ENCODE measurements around the gene SUPV3L1.

DNA sequence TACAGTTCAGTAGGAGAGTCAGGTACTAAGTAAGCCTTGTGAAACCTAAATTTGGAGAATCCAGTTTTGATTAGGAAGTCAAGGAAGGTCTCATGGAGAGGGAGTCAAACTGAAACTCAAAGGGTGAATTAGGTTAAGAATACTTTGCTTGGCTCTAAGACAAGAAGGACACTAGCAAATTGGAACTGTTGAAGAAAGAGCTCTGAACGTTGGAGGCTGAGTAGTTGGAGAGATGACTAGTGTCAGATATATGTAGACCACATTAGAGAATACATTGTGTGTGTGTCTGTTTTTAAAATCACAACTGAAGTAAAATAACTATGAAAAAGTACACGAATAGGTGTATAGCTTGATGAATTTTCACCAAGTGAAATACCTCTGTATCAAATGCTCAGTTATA lies 49.8 kb upstream of the SUPV3L1 start:
- TF ChIP-seq, protein P1, sequence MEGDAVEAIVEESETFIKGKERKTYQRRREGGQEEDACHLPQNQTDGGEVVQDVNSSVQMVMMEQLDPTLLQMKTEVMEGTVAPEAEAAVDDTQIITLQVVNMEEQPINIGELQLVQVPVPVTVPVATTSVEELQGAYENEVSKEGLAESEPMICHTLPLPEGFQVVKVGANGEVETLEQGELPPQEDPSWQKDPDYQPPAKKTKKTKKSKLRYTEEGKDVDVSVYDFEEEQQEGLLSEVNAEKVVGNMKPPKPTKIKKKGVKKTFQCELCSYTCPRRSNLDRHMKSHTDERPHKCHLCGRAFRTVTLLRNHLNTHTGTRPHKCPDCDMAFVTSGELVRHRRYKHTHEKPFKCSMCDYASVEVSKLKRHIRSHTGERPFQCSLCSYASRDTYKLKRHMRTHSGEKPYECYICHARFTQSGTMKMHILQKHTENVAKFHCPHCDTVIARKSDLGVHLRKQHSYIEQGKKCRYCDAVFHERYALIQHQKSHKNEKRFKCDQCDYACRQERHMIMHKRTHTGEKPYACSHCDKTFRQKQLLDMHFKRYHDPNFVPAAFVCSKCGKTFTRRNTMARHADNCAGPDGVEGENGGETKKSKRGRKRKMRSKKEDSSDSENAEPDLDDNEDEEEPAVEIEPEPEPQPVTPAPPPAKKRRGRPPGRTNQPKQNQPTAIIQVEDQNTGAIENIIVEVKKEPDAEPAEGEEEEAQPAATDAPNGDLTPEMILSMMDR (IDR thresholded peaks at IDR 0.05): no peak
- no peak for TF ChIP-seq POLR2A (IDR thresholded peaks at IDR 0.05)
